Measurements from ENCODE around the gene PAK5.

GRCh38 chr20:9711872-9712271 lies 127.0 kb downstream of the PAK5 start:
- TF ChIP-seq CTCF (IDR thresholded peaks at IDR 0.05 in 8 of 11, conservative IDR thresholded peaks at IDR 0.05 in 3 of 11) (no peak), POLR2AphosphoS5 (IDR thresholded peaks at IDR 0.05) (no peak), POLR2A (IDR thresholded peaks at IDR 0.05) (no peak)

Measured in spleen (tissue), 7 donors.